Adrenal gland (tissue), 12 donors: ENCODE measurements around the gene MYL9. TPM values are rescaled to one million over a fixed set of nuclear protein-coding genes. Genes with fewer than 3 reads are reported as not detected.

ENCODE experiments used
- DNase-seq, 7 donors: peaks; one replicate each; pipeline ENCODE4 v3.0.0-alpha.2; 2019 to 2020
- H3K27ac ChIP-seq, 5 donors: fragments of 200-600 bp; sonication (generic) in 4 of 5; 1 replicate in 3 of 5; 2 replicates in 2 of 5; pipeline versions ENCODE4 v1.5.1 to v1.8.0; 2016 to 2020; ENCODE audit warnings: mild to moderate bottlenecking in 1 of 5
- H3K27me3 ChIP-seq: fragments of 200-600 bp; 2 replicates; pipeline ENCODE4 v1.8.0; 2021
- H3K36me3 ChIP-seq, 2 donors: fragments of 200-600 bp; replicated peaks in 1 of 2; 1 replicate in 1 of 2; 2 replicates in 1 of 2; pipeline versions ENCODE4 v1.5.1 to v1.8.0; 2018 to 2022
- H3K4me1 ChIP-seq, 2 donors: fragments of 200-600 bp; replicated peaks in 1 of 2; 1 replicate in 1 of 2; 2 replicates in 1 of 2; pipeline versions ENCODE4 v1.5.1 to v1.8.0; 2018 to 2021
- H3K4me3 ChIP-seq, 4 donors: fragments of 200-600 bp; sonication (generic) in 3 of 4; one replicate each; pipeline ENCODE4 v1.5.1; 2016 to 2018
- H3K9me3 ChIP-seq, 3 donors: fragments of 200-600 bp; sonication (generic) in 1 of 3; replicated peaks in 1 of 3; 1 replicate in 2 of 3; 2 replicates in 1 of 3; pipeline versions ENCODE4 v1.5.1 to v1.8.0; 2016 to 2021
- CTCF ChIP-seq, 6 experiments: fragments of 450-650 bp in 4 of 6; fragments of 200-600 bp in 2 of 6; sonication (generic) in 1 of 6; IDR thresholded peaks; 1 replicate in 5 of 6; 2 replicates in 1 of 6; pipeline versions ENCODE4 v1.5.1 to v1.8.0; 2016 to 2021; ENCODE audit warnings: antibody characterized with exemption in 6 of 6, mild to moderate bottlenecking in 2 of 6, moderate library complexity in 1 of 6
- POLR2A ChIP-seq, 2 donors: fragments of 450-650 bp; IDR thresholded peaks; one replicate each; pipeline ENCODE4 v1.6.1; 2017; ENCODE audit warnings: antibody characterized with exemption in 2 of 2, mild to moderate bottlenecking in 2 of 2, moderate library complexity in 1 of 2
- WGBS, 4 donors: extraction: QIAGEN DNeasy Blood & Tissue Kit in 2 of 4; methylation state at CpG; one replicate each; pipeline versions ENCODE4 v1.1.5 to v1.1.7; 2013 to 2017; 5-methylcytosine and 5-hydroxymethylcytosine counted together
- intact Hi-C, 2 donors: fragments of 100-400 bp; cut with DNase I; formaldehyde crosslinking; loops; one replicate each; pipeline versions ENCODE4 v1.14.1 to v1.15.0; 2022 to 2023
- polyA plus RNA-seq, 3 donors: library from polyadenylated mRNA; stranded (reverse); fragments of 200-250 nt in 2 of 3; fragments of 350-450 nt in 1 of 3; fragmentation: Illumina TruSeq in 1 of 3; extraction: RNeasy Lipid Tissue Mini Kit (QIAGEN cat#74804) in 1 of 3; gene quantifications; one replicate each; pipeline ENCODE4 v1.2.3, GENCODE V29; 2013 to 2014
- total RNA-seq, 9 donors: library from RNA; depleted of rRNA in 4 of 9; stranded (reverse); fragments of >200 nt in 4 of 9; fragments of 120-200 nt in 1 of 9; fragmentation: NEBNext Ultra II Directional in 1 of 9; extraction: Animal tissue kit (Norgen Biotek cat#: 25700) in 1 of 9; gene quantifications; one replicate each; pipeline versions ENCODE4 v1.1.0 to v1.2.4, GENCODE V29; 2013 to 2023
- donor health status: healthy with polysubstance abuse.
- donor health status: Bipolar disorder and iron deficiency.
- donor health status: DM: yes; HTN: yes; CAD: no.
- donor health status: DM: no; HTN: no; CAD: no.
- donor health status: DM: no; HTN: no; CAD: no.
- donor health status: DM: yes; HTN: yes; CAD: no.

MYL9 gene
- total and polyA plus RNA-seq, 12 donors, result 241 to 1,967 (median 785) TPM

- Histone ChIP-seq H3K4me3 (no peak overlapping the region), H3K27ac (peak overlapping the region in 4 of 5 donors; percentile 80 to 94 (median 88)), H3K36me3 (peaks cover 0 to 44% of the 10 kb centered on the region in 2 donors), H3K4me1 (peaks cover 15 to 26% of the 10 kb centered on the region in 2 donors), H3K9me3 (no peaks in the 10 kb centered on the region), H3K27me3 (no peaks in the 10 kb centered on the region)
- no peak for TF ChIP-seq POLR2A (IDR thresholded peaks at IDR 0.05)
- TF ChIP-seq CTCF (IDR thresholded peaks at IDR 0.05), result no peak
- peak in 1 of 7 donors; percentile 24 for DNase-seq
- intact Hi-C loops, result no loop called here
- 73 to 84% (median 77%) methylated on average over 10 to 18 of the region's 18 CpGs for WGBS, 4 donors
Observed at GRCh38 chr20:36528176-36528874, 13.0 kb upstream of the MYL9 start.

GRCh38 chr20:36528875-36529417, 12.4 kb upstream of the MYL9 start:
- no peak for TF ChIP-seq POLR2A (IDR thresholded peaks at IDR 0.05)
- no peak for TF ChIP-seq CTCF (IDR thresholded peaks at IDR 0.05)
- intact Hi-C loops, result no loop called here
- no peaks in the 10 kb centered on the region for H3K27me3 ChIP-seq
- 82 to 93% (median 83%) methylated on average over 11 to 14 of the region's 14 CpGs for WGBS, 4 donors
- peak overlapping the region in 1 of 5 donors; percentile 94 for H3K27ac ChIP-seq
- no peak overlapping the region for H3K4me3 ChIP-seq
- H3K4me1 ChIP-seq, result peaks cover 15 to 26% of the 10 kb centered on the region in 2 donors
- no peak for DNase-seq
- no peaks in the 10 kb centered on the region for H3K9me3 ChIP-seq
- peaks cover 0 to 38% of the 10 kb centered on the region in 2 donors for H3K36me3 ChIP-seq

GRCh38 chr20:36532388-36532787, 8.9 kb upstream of the MYL9 start:
- Histone ChIP-seq H3K9me3 (no peaks in the 10 kb centered on the region), H3K27me3 (no peaks in the 10 kb centered on the region), H3K27ac (peak overlapping the region in 1 of 5 donors; percentile 41), H3K4me1 (peaks cover 0 to 6% of the 10 kb centered on the region in 2 donors), H3K36me3 (peaks cover 0 to 5% of the 10 kb centered on the region in 2 donors), H3K4me3 (no peak overlapping the region)
- peak in 2 of 7 donors; percentile 19 to 23 for DNase-seq
- intact Hi-C loops, result no loop called here
- 82 to 83% (median 83%) methylated on average over 7 to 10 of the region's 10 CpGs for WGBS, 4 donors
- TF ChIP-seq CTCF (IDR thresholded peaks at IDR 0.05), result no peak
- no peak for TF ChIP-seq POLR2A (IDR thresholded peaks at IDR 0.05)

GRCh38 chr20:36532822-36533221, 8.5 kb upstream of the MYL9 start:
- H3K27ac ChIP-seq, result peak overlapping the region in 1 of 5 donors; percentile 41
- intact Hi-C loops, result no loop called here
- WGBS, 4 donors, result 56 to 100% (median 69%) methylated on average over 1 to 3 of the region's 3 CpGs
- peaks cover 0 to under 1% of the 10 kb centered on the region in 2 donors for H3K36me3 ChIP-seq
- H3K4me3 ChIP-seq, result no peak overlapping the region
- H3K9me3 ChIP-seq, result no peaks in the 10 kb centered on the region
- no peaks in the 10 kb centered on the region for H3K27me3 ChIP-seq
- H3K4me1 ChIP-seq, result peaks cover 0 to 4% of the 10 kb centered on the region in 2 donors
- no peak for TF ChIP-seq POLR2A (IDR thresholded peaks at IDR 0.05)
- TF ChIP-seq CTCF (IDR thresholded peaks at IDR 0.05), result no peak
- peak in 3 of 7 donors; percentile 23 to 36 (median 24) for DNase-seq
